Measurements from ENCODE around the gene TERC. TPM values are rescaled to one million over a fixed set of nuclear protein-coding genes. Genes with fewer than 3 reads are reported as not detected.

Gene TERC
- total and polyA plus RNA-seq, 10 of the 15 experiments (the other 5 are each of a cell fraction or from before 2014, with no cell fraction given): 0.43 to 125 (median 6.2) TPM; not detected in 4

DNA sequence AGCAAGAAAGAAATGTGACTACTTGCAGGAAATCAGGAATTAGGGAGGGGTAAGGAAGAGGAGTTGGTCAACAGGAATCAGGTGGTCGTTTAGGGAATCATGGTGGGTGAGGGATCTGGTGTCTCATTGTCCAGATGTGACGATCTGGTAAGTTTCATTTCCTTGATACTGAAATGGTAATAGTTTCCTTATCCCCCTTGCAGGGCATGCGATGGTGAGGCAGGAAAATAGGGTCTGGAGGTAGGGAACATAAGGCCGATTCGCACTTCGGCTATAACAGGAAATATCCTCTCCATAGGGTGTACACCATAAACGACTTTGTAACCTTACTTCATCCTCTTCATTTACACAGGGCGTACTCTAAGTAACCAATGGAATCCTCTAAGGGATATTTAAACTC is 48.4 kb upstream of the TERC start:
- no peak for DNase-seq (ENCODE audit: low read depth, low spot score)
- 3% methylated on average over 8 of the region's 8 CpGs for WGBS (ENCODE audit: insufficient coverage, insufficient replicate concordance, low lambda C conversion rate, missing lambda C conversion rate)
- no peak for FAIRE-seq
- in situ Hi-C loops (cut with MboI) (no loop called here), intact Hi-C loops (cut with micrococcal nuclease; ENCODE audit: unreplicated experiment) (loop anchor here (1.0 kb wide), 1 partner anchor 40 kb away; the partner anchor contains the start of gene MYNN)
- Histone ChIP-seq H3K4me2 (ENCODE audit: control insufficient read depth, insufficient read depth) (peak overlapping the region; percentile 100), H3K27me3 (replicated peaks in 1 of 2; ENCODE audit: control insufficient read depth in 2 of 2, insufficient read depth in 2 of 2, low read length in 1 of 2) (no peaks in the 10 kb centered on the region), H3K27ac (ENCODE audit: control insufficient read depth, insufficient read depth) (peak overlapping the region; percentile 45), H3K9me3 (replicated peaks; ENCODE audit: control insufficient read depth, insufficient read depth, low read length) (peaks cover 3% of the 10 kb centered on the region; the same call in 1 of the 3 replicates), H3K4me3 (peak overlapping the region; percentile 71), H3K79me2 (ENCODE audit: control insufficient read depth, insufficient read depth, low read length) (no peaks in the 10 kb centered on the region), H3K36me3 (ENCODE audit: control insufficient read depth in 2 of 2, insufficient read depth in 2 of 2, low read length in 1 of 2) (no peaks in the 10 kb centered on the region), H4K20me1 (ENCODE audit: control insufficient read depth, insufficient read depth) (no peaks in the 10 kb centered on the region), H3K9ac (ENCODE audit: control insufficient read depth, insufficient read depth, low read length) (peak overlapping the region; percentile 53), H2AFZ (ENCODE audit: control insufficient read depth, low read depth, low read length) (peak overlapping the region; percentile 94), H3K4me1 (ENCODE audit: control insufficient read depth, insufficient read depth, low read length) (peaks cover 12% of the 10 kb centered on the region)
- ChIA-PET SMC1A (ENCODE audit: uncharacterized antibody, unreplicated experiment) (interaction anchor here (0.7 to 1.9 kb wide), 5 partner anchors 9 to 152 kb away, joined by 3 to 5 read pairs (median 3); no protein-coding TSS in a partner anchor), POLR2A (interaction anchor here (0.5 kb wide), 1 partner anchor 229 kb away, joined by 4 read pairs; no protein-coding TSS in a partner anchor), CTCF (interaction anchor here (0.6 to 1.7 kb wide), 7 partner anchors 13 to 240 kb away, joined by 3 to 4 read pairs (median 3); no protein-coding TSS in a partner anchor), RAD21 (ENCODE audit: unreplicated experiment) (interaction anchor here (0.7 to 2.1 kb wide), 8 partner anchors 16 to 241 kb away, joined by 3 to 10 read pairs (median 4); partner anchors contain the start of gene MYNN)
- BruUV-seq (replicated peaks): no TSS peak
- no peak for ATAC-seq
- TF ChIP-seq MTA3 (IDR thresholded peaks at IDR 0.05; ENCODE audit: borderline replicate concordance, low read length): peak; percentile 78; the same call in 1 of the 2 replicates
- TF ChIP-seq LARP7 (IDR thresholded peaks at IDR 0.05): no peak
- TF ChIP-seq SIX5 (IDR thresholded peaks at IDR 0.05; ENCODE audit: low read depth, low read length, severe bottlenecking): no peak

DNA sequence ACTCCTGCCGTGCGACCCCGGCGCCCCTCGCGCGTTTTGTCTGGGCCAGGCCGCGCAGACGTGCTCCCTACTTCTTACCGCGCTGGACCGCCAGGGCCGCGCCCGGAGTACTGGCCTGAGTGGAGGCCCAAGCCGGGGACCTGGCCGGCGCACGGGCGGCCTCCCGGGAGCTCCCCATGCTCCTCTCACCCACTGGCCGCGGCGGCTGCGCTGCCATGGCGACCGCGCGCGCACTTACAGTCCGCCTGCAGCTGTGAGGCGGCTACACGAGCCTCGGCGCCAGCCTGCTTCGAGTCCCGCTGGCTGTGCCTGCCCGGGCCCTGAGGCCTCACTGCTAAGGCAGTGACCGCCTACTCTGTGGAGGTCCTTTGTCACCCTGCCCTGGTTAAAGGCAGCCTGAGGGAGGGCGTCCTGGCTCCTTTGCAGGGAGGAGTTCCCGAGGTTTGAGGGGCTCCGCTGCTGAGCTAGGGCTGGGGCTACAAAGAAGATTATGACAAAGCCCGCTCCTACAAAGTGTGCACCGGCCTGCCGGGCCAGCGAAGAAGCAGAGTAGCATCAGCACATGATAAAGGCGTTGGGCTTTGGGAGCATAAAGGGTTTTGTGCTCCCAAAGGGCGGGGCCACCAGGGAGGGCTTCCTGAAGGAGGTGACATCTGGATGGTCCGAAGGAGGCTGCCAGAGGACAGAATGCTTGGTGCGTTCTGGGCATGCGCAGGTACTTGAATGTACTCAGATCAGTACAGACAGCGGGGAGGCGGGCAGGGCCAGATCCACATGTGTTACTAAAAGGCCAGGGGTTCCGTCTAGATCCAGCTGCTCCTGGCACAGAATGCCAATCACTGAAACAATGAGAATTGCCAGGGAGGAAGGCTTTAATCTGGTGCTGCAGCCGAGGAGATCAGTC is 47.7 kb upstream of the TERC start, which contains the start of the genes LRRC34 and LRRIQ4:
LRRC34 (minus strand) TSS at position 573 of the 904 bp plus-strand sequence; CDS start at position 217, 356 bp downstream.
LRRIQ4 (plus strand) TSS at position 539 of the 904 bp plus-strand sequence. CDS start 9,052 bp downstream, outside the sequence.
- no TSS peak for BruUV-seq (replicated peaks)
- WGBS (ENCODE audit: insufficient coverage, insufficient replicate concordance, low lambda C conversion rate, missing lambda C conversion rate): 4% methylated on average over 53 of the region's 56 CpGs
- in situ Hi-C loops (cut with MboI): no loop called here
- H3K4me1 ChIP-seq (ENCODE audit: control insufficient read depth, insufficient read depth, low read length): peaks cover 12% of the 10 kb centered on the region
- H3K36me3 ChIP-seq (ENCODE audit: control insufficient read depth in 2 of 2, insufficient read depth in 2 of 2, low read length in 1 of 2): no peaks in the 10 kb centered on the region
- peak within 1 kb of the TSS; percentile 45 for H3K27ac ChIP-seq (ENCODE audit: control insufficient read depth, insufficient read depth)
- intact Hi-C loops (cut with micrococcal nuclease; ENCODE audit: unreplicated experiment): loop anchor here (1.0 kb wide), 1 partner anchor 39 kb away; the partner anchor contains the start of gene MYNN
- no peaks in the 10 kb centered on the region for H3K79me2 ChIP-seq (ENCODE audit: control insufficient read depth, insufficient read depth, low read length)
- peak within 1 kb of the TSS; percentile 71 for H3K4me3 ChIP-seq
- FAIRE-seq (no peak), ATAC-seq (peak; percentile 79), DNase-seq (ENCODE audit: low read depth, low spot score) (peak; percentile 44)
- ChIA-PET SMC1A (ENCODE audit: uncharacterized antibody, unreplicated experiment) (interaction anchor here (0.6 to 1.9 kb wide), 4 partner anchors 40 to 55 kb away, joined by 3 to 5 read pairs (median 3); partner anchors contain the start of gene MYNN), CTCF (interaction anchor here (0.6 to 1.9 kb wide), 4 partner anchors 18 to 40 kb away, joined by 3 to 5 read pairs (median 4); partner anchors contain the start of gene MYNN), RAD21 (ENCODE audit: unreplicated experiment) (interaction anchor here (1.2 kb wide), 1 partner anchor 15 kb away, joined by 3 read pairs; no protein-coding TSS in a partner anchor), POLR2A (interaction anchor here (0.9 kb wide), 1 partner anchor 155 kb away, joined by 3 read pairs; no protein-coding TSS in a partner anchor)
- peak within 1 kb of the TSS; percentile 53 for H3K9ac ChIP-seq (ENCODE audit: control insufficient read depth, insufficient read depth, low read length)
- H2AFZ ChIP-seq (ENCODE audit: control insufficient read depth, low read depth, low read length): peak within 1 kb of the TSS; percentile 94
- H3K4me2 ChIP-seq (ENCODE audit: control insufficient read depth, insufficient read depth): peak within 1 kb of the TSS; percentile 100
- H4K20me1 ChIP-seq (ENCODE audit: control insufficient read depth, insufficient read depth): no peaks in the 10 kb centered on the region
- no peaks in the 10 kb centered on the region for H3K27me3 ChIP-seq (replicated peaks in 1 of 2; ENCODE audit: control insufficient read depth in 2 of 2, insufficient read depth in 2 of 2, low read length in 1 of 2)
- peaks cover 3% of the 10 kb centered on the region; the same call in 1 of the 3 replicates for H3K9me3 ChIP-seq (replicated peaks; ENCODE audit: control insufficient read depth, insufficient read depth, low read length)
- TF ChIP-seq BMI1 (IDR thresholded peaks at IDR 0.05; ENCODE audit: borderline replicate concordance) (peak; percentile 79), ZNF24 (IDR thresholded peaks at IDR 0.05) (no peak), NRF1 (conservative IDR thresholded peaks at IDR 0.05; ENCODE audit: low read depth, low read length) (peak; percentile 44), POLR2AphosphoS2 (IDR thresholded peaks at IDR 0.05; ENCODE audit: low read depth, low read length) (no peak), BHLHE40 (IDR thresholded peaks at IDR 0.05; ENCODE audit: borderline replicate concordance in 1 of 2, low read depth in 2 of 2, low read length in 1 of 2) (peak in 1 of 2 experiments; percentile 82; a peak in 2 of 4 replicates), SIN3A (IDR thresholded peaks at IDR 0.05; ENCODE audit: low read depth, low read length) (0 out of 2 replicates have a peak, but pooled peaks have one; percentile 28), POLR2A (IDR thresholded peaks at IDR 0.05; ENCODE audit: low read depth, low read length) (peak; percentile 59), GATAD2B (conservative IDR thresholded peaks at IDR 0.05; ENCODE audit: low read depth) (peak; percentile 65; the same call in 1 of the 2 replicates)
- TF ChIP-seq, protein P1, sequence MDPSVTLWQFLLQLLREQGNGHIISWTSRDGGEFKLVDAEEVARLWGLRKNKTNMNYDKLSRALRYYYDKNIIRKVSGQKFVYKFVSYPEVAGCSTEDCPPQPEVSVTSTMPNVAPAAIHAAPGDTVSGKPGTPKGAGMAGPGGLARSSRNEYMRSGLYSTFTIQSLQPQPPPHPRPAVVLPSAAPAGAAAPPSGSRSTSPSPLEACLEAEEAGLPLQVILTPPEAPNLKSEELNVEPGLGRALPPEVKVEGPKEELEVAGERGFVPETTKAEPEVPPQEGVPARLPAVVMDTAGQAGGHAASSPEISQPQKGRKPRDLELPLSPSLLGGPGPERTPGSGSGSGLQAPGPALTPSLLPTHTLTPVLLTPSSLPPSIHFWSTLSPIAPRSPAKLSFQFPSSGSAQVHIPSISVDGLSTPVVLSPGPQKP (IDR thresholded peaks at IDR 0.05; ENCODE audit: low read depth, low read length): no peak

All from GM12878 (cell line).